ENCODE data around the gene CDH4. TPM values are rescaled to one million over a fixed set of nuclear protein-coding genes. Genes with fewer than 3 reads are reported as not detected.

The CDH4 gene
- total and polyA plus RNA-seq, 2 of the 8 experiments (the other 6 are each of a cell fraction or from before 2014, with no cell fraction given): 4.3 to 7.9 TPM

- H3K9ac ChIP-seq (replicated peaks in 1 of 4; ENCODE audit: extremely low read depth in 1 of 4, low read depth in 3 of 4, low read length in 3 of 4): no peak overlapping the region
- no peak overlapping the region for H3K14ac ChIP-seq (ENCODE audit: insufficient read length)
- no peak overlapping the region for H3K23ac ChIP-seq (ENCODE audit: insufficient read length)
- no peak for FAIRE-seq
- no peak overlapping the region for H2BK5ac ChIP-seq (ENCODE audit: low read depth, low read length)
- WGBS, 2 experiments (ENCODE audit: extremely low coverage in 1 of 2, insufficient coverage in 1 of 2, insufficient read length in 1 of 2, insufficient replicate concordance in 2 of 2, low coverage in 1 of 2, low lambda C conversion rate in 2 of 2, missing lambda C conversion rate in 1 of 2): 92% methylated on average over 20 of the region's 20 CpGs; no CpG with 5 or more reads in 1 of the 2 experiments
- H3K4me3 ChIP-seq (ENCODE audit: extremely low read depth in 1 of 4, insufficient read depth in 2 of 4, low read depth in 3 of 4, low read length in 4 of 4): no peak overlapping the region
- no peak overlapping the region for H3K27ac ChIP-seq (ENCODE audit: low read depth, low read length)
- H3K4me1 ChIP-seq (replicated peaks in 1 of 4; ENCODE audit: control insufficient read depth in 3 of 4, insufficient read depth in 4 of 4, low read length in 3 of 4): peaks cover 0 to 3% (median 0%) of the 10 kb centered on the region in 4 experiments; a peak in 1 of 7 replicates
- H3K79me2 ChIP-seq (ENCODE audit: control insufficient read depth in 1 of 2, insufficient read depth in 2 of 2, low read length in 2 of 2): no peaks in the 10 kb centered on the region
- no peak overlapping the region for H3K4me2 ChIP-seq (ENCODE audit: insufficient read depth in 1 of 2, low read depth in 2 of 2, low read length in 2 of 2)
- no peaks in the 10 kb centered on the region for H3K79me1 ChIP-seq (ENCODE audit: low read depth, low read length)
- H4K8ac ChIP-seq (ENCODE audit: extremely low read depth, insufficient read depth, low read length): no peak overlapping the region
- H2AFZ ChIP-seq (ENCODE audit: low read length): no peak overlapping the region
- H3K36me3 ChIP-seq (ENCODE audit: control insufficient read depth in 2 of 4, insufficient read depth in 4 of 4, low read length in 3 of 4): no peaks in the 10 kb centered on the region
- H2BK15ac ChIP-seq (ENCODE audit: low read length): no peak overlapping the region
- ChIA-PET CTCF (ENCODE audit: partially characterized antibody) (interaction anchor here (1.6 kb wide), 1 partner anchor 10 kb away, joined by 4 read pairs; no protein-coding TSS in a partner anchor), POLR2A (ENCODE audit: partially characterized antibody) (no interaction called here)
- H2BK20ac ChIP-seq (ENCODE audit: low read length): no peak overlapping the region
- no peak overlapping the region for H4K91ac ChIP-seq (replicated peaks; ENCODE audit: insufficient read length, low read length)
- H2AK5ac ChIP-seq (ENCODE audit: low read depth, low read length): no peak overlapping the region
- no peak overlapping the region for H3K18ac ChIP-seq (ENCODE audit: extremely low read depth, low read length)
- DNase-seq (ENCODE audit: low read depth in 1 of 2, low spot score in 2 of 2): no peak
- H2BK120ac ChIP-seq (replicated peaks; ENCODE audit: low read depth, low read length): no peak overlapping the region
- H3K23me2 ChIP-seq (ENCODE audit: low read depth, low read length): no peaks in the 10 kb centered on the region
- H2BK12ac ChIP-seq (ENCODE audit: low read depth, low read length): no peak overlapping the region
- H4K5ac ChIP-seq (ENCODE audit: insufficient read length, low read depth, low read length): no peak overlapping the region
- H3K56ac ChIP-seq (replicated peaks; ENCODE audit: insufficient read length, low read depth, low read length): no peak overlapping the region
- H3K9me3 ChIP-seq (ENCODE audit: insufficient read depth in 2 of 2, low read depth in 1 of 2, low read length in 1 of 2): no peaks in the 10 kb centered on the region
- H3K4ac ChIP-seq (replicated peaks; ENCODE audit: insufficient read length, low read depth, low read length): no peak overlapping the region
- H3K27me3 ChIP-seq (replicated peaks in 1 of 4; ENCODE audit: control insufficient read depth in 3 of 4, extremely low read depth in 1 of 4, insufficient read depth in 3 of 4, low read length in 3 of 4): no peaks in the 10 kb centered on the region; a peak in 2 of 7 replicates
- peaks cover 0 to 3% of the 10 kb centered on the region in 2 experiments for H4K20me1 ChIP-seq (replicated peaks in 1 of 2; ENCODE audit: control insufficient read depth in 1 of 2, insufficient read depth in 2 of 2, low read length in 2 of 2)
- no peak for TF ChIP-seq FOSL1 (IDR thresholded peaks at IDR 0.05; ENCODE audit: insufficient read depth, low read depth, low read length)
- no peak for TF ChIP-seq KDM1A (IDR thresholded peaks at IDR 0.05; ENCODE audit: borderline replicate concordance, low read length)
- no peak for TF ChIP-seq BACH1 (IDR thresholded peaks at IDR 0.05; ENCODE audit: low read length)
- no peak for TF ChIP-seq USF2 (IDR thresholded peaks at IDR 0.05; ENCODE audit: low read length)
- TF ChIP-seq SAP30 (IDR thresholded peaks at IDR 0.05; ENCODE audit: insufficient read depth, insufficient replicate concordance, low read length): no peak
- no peak for TF ChIP-seq CBX8 (IDR thresholded peaks at IDR 0.05; ENCODE audit: borderline replicate concordance, low read depth, low read length)
- TF ChIP-seq HDAC2 (IDR thresholded peaks at IDR 0.05; ENCODE audit: borderline replicate concordance in 1 of 2, low read depth in 2 of 2, low read length in 2 of 2): no peak
Measured at GRCh38 chr20:61762886-61763739, 511.1 kb downstream of the CDH4 start.

Data from H1 (cell line).